ENCODE results near the gene HEXA.
A peak's percentile ranks its signal among the peaks of the same experiment; 100 is the strongest.

The HEXA gene

GRCh38 chr15:72312605-72313447, 63.0 kb downstream of the HEXA start:
- DNase-seq (ENCODE audit: extremely low spot score), result peak; percentile 86
- CTCF ChIA-PET, result interaction anchor here (0.6 to 1.2 kb wide), 9 partner anchors 9 to 953 kb away, joined by 3 to 5 read pairs (median 4); no protein-coding TSS in a partner anchor
- POLR2A ChIA-PET, result interaction anchor here (2.6 kb wide), 1 partner anchor 160 kb away, joined by 8 read pairs; no protein-coding TSS in a partner anchor
- TF ChIP-seq, protein P1, sequence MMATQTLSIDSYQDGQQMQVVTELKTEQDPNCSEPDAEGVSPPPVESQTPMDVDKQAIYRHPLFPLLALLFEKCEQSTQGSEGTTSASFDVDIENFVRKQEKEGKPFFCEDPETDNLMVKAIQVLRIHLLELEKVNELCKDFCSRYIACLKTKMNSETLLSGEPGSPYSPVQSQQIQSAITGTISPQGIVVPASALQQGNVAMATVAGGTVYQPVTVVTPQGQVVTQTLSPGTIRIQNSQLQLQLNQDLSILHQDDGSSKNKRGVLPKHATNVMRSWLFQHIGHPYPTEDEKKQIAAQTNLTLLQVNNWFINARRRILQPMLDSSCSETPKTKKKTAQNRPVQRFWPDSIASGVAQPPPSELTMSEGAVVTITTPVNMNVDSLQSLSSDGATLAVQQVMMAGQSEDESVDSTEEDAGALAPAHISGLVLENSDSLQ (IDR thresholded peaks at IDR 0.05), result peak; percentile 71
- no peak for TF ChIP-seq FOXA1 (IDR thresholded peaks at IDR 0.05)

DNA sequence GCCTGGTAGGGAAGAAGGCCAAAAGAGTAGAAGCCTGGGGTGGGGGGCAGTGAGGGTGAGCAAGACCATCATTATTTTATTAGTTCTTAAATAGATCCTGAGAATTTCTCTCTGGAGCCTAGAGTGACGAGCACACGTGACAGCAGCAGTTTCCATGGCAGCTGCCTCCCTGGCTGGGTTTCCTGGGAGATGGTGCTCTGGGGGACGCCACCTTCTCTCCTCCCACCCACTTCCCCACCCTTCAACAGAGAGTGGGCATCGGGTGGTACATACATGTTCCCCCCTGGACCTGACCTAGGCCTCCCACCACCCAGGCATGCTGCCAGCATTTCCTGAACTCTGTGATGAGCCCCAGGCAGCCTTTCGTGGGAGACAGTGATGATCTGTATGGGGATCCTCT, 68.8 kb downstream of the HEXA start:
- POLR2A ChIA-PET, result no interaction called here
- TF ChIP-seq FOXA1 (IDR thresholded peaks at IDR 0.05) (no peak), NFRKB (IDR thresholded peaks at IDR 0.05) (no peak), HDGF (IDR thresholded peaks at IDR 0.05; ENCODE audit: borderline replicate concordance) (no peak), SUZ12 (IDR thresholded peaks at IDR 0.05) (no peak), L3MBTL2 (conservative IDR thresholded peaks at IDR 0.05) (no peak), CTBP1 (IDR thresholded peaks at IDR 0.05; ENCODE audit: borderline replicate concordance) (no peak), ARNT (IDR thresholded peaks at IDR 0.05) (no peak), BHLHE40 (IDR thresholded peaks at IDR 0.05; ENCODE audit: borderline replicate concordance) (no peak), SP1 (IDR thresholded peaks at IDR 0.05) (no peak), LEF1 (IDR thresholded peaks at IDR 0.05; ENCODE audit: borderline replicate concordance) (no peak), ELF4 (IDR thresholded peaks at IDR 0.05) (no peak), FOXM1 (IDR thresholded peaks at IDR 0.05; ENCODE audit: borderline replicate concordance) (no peak), FOXK2 (IDR thresholded peaks at IDR 0.05) (no peak), ZNF384 (IDR thresholded peaks at IDR 0.05) (no peak), TARDBP (IDR thresholded peaks at IDR 0.05) (no peak)
- TF ChIP-seq, protein P1 (IDR thresholded peaks at IDR 0.05), result no peak
- CTCF ChIA-PET, result no interaction called here
- no peak for DNase-seq (ENCODE audit: extremely low spot score)

DNA sequence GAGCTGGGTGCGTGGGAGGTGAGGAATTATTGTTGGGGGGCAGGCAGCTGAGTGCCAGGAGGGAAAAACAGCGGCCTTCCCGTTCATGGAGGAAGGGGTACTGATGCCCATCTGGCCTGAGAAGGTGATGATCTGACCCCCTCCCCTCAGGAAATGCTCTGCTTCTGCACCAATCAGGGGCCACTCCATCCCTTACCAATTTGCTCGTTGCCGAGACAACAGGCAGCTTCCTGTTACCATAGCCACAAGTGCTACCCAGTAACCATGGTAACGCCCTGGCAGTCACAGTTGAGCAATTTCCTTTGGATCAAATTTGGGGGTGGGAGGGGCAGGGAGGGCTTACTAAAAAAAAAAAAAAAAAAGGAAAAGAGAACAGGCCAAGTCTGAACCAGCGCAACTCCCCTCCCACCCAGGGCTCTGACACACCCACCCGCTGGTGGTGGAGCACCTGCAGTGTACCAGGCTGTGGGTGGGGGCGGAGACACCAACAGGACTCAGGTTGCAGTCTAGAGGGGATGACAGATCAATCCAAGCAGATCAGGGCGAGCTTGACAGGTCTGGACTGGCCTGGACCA, 69.5 kb downstream of the HEXA start:
- DNase-seq (ENCODE audit: extremely low spot score), result no peak
- POLR2A ChIA-PET, result no interaction called here
- TF ChIP-seq ARNT (IDR thresholded peaks at IDR 0.05), result no peak
- CTCF ChIA-PET, result no interaction called here

DNA sequence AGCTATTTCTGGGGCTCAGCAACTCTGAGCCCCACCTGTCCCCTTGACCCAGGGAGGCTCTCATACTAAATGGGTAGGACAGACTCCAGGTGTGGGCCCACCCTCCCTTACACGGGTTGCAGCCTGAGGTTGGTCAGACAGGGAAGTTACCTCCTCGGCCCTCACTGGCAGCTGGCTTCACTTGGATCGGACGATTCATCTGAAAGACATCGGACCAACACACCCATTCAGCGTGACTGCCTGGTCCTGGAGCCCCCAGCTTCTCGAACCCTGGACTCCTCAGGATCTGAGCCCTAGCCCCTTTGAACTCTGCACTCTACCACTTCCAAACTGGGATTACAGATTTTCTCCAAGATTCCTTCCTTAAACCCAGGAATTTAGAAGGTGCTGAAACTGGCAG, 71.2 kb downstream of the HEXA start:
- TF ChIP-seq, protein P1 (IDR thresholded peaks at IDR 0.05), result no peak
- TF ChIP-seq SUZ12 (IDR thresholded peaks at IDR 0.05), result no peak
- TF ChIP-seq CTBP1 (IDR thresholded peaks at IDR 0.05; ENCODE audit: borderline replicate concordance), result no peak
- no peak for TF ChIP-seq FOXM1 (IDR thresholded peaks at IDR 0.05; ENCODE audit: borderline replicate concordance)
- no peak for TF ChIP-seq ARNT (IDR thresholded peaks at IDR 0.05)
- no peak for TF ChIP-seq HDGF (IDR thresholded peaks at IDR 0.05; ENCODE audit: borderline replicate concordance)
- no peak for TF ChIP-seq ZNF384 (IDR thresholded peaks at IDR 0.05)
- DNase-seq (ENCODE audit: extremely low spot score), result no peak
- ChIA-PET POLR2A (no interaction called here), CTCF (interaction anchor here (1.0 kb wide), 1 partner anchor 8 kb away, joined by 4 read pairs; no protein-coding TSS in a partner anchor)

GRCh38 chr15:72302955-72303354, 72.9 kb downstream of the HEXA start:
- CTCF ChIA-PET, result no interaction called here
- TF ChIP-seq BHLHE40 (IDR thresholded peaks at IDR 0.05; ENCODE audit: borderline replicate concordance), result no peak
- TF ChIP-seq, protein P1 (IDR thresholded peaks at IDR 0.05), result no peak
- no peak for TF ChIP-seq TARDBP (IDR thresholded peaks at IDR 0.05)
- TF ChIP-seq HDGF (IDR thresholded peaks at IDR 0.05; ENCODE audit: borderline replicate concordance), result no peak
- no peak for TF ChIP-seq CTBP1 (IDR thresholded peaks at IDR 0.05; ENCODE audit: borderline replicate concordance)
- TF ChIP-seq SUZ12 (IDR thresholded peaks at IDR 0.05), result no peak
- no peak for TF ChIP-seq LEF1 (IDR thresholded peaks at IDR 0.05; ENCODE audit: borderline replicate concordance)
- TF ChIP-seq FOXM1 (IDR thresholded peaks at IDR 0.05; ENCODE audit: borderline replicate concordance), result no peak
- DNase-seq (ENCODE audit: extremely low spot score), result no peak
- POLR2A ChIA-PET, result no interaction called here

All from HEK293T (cell line).